KMS-11 (cell line): ENCODE measurements around the gene PLA2G15.

Source experiments
- H2AFZ ChIP-seq: fragments of 200-600 bp; sonication (generic); 2 replicates; pipeline ENCODE4 v1.6.1; 2016; ENCODE audit warnings: antibody characterized with exemption, mixed run types, low read depth
- H3K27ac ChIP-seq: fragments of 200-600 bp; sonication (generic); 2 replicates; pipeline ENCODE4 v1.6.1; 2016; ENCODE audit warnings: mild to moderate bottlenecking, mixed run types
- H3K27me3 ChIP-seq: fragments of 200-600 bp; sonication (generic); 2 replicates; pipeline ENCODE4 v1.6.1; 2017; ENCODE audit warnings: mild to moderate bottlenecking, low read depth, mixed run types, moderate library complexity; ENCODE audit not compliant: insufficient read depth
- H3K36me3 ChIP-seq: fragments of 200-600 bp; sonication (generic); 2 replicates; pipeline ENCODE4 v1.6.1; 2017; ENCODE audit warnings: mild to moderate bottlenecking, mixed run types; ENCODE audit not compliant: insufficient read depth
- H3K4me1 ChIP-seq: fragments of 200-600 bp; sonication (generic); 2 replicates; pipeline ENCODE4 v1.6.1; 2016; ENCODE audit warnings: mild to moderate bottlenecking, low read depth, mixed run types; ENCODE audit not compliant: poor library complexity, severe bottlenecking
- H3K4me2 ChIP-seq: fragments of 200-600 bp; sonication (generic); 2 replicates; pipeline ENCODE4 v1.7.0; 2016; ENCODE audit warnings: mild to moderate bottlenecking, mixed run types
- H3K4me3 ChIP-seq: fragments of 200-600 bp; sonication (generic); IDR thresholded peaks from 2 replicates; pipeline ENCODE4 v1.6.1; 2017; ENCODE audit warnings: low read depth, low read length, mixed read lengths; ENCODE audit not compliant: insufficient read depth
- H3K79me2 ChIP-seq: fragments of 200-600 bp; sonication (generic); 2 replicates; pipeline ENCODE4 v1.6.1; 2016; ENCODE audit warnings: low read depth, mixed run types; ENCODE audit not compliant: insufficient read depth
- H3K9ac ChIP-seq: fragments of 200-600 bp; sonication (generic); 2 replicates; pipeline ENCODE4 v1.6.1; 2016; ENCODE audit warnings: mild to moderate bottlenecking, mixed run types
- H4K20me1 ChIP-seq: fragments of 200-600 bp; sonication (generic); 2 replicates; pipeline ENCODE4 v1.6.1; 2016; ENCODE audit warnings: mild to moderate bottlenecking, mixed run types; ENCODE audit not compliant: insufficient read depth
- TF ChIP-seq, protein P1 (sequence below): fragments of 200-600 bp; sonication (generic); conservative IDR thresholded peaks from 2 replicates; pipeline ENCODE4 v1.6.1; 2017; ENCODE audit warnings: low read depth, mild to moderate bottlenecking, antibody characterized with exemption, low read length, moderate library complexity, mixed read lengths

Gene PLA2G15

DNA sequence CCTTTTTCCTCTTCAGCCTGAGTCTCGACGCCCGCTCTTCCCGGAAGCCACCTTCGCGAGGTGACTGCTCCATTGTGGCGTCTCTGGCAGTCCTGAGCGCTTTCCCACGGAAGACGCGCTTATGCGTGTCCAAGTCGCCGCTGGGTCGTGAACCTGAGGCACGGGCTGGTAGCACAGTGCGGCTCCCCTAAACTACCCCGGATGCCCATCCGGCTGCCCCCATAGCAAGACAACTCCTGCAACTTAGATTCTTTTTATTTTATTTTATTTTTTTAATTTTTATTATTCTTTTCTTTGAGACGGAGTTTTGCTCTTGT lies 7.2 kb upstream of the PLA2G15 start:
- Histone ChIP-seq H3K36me3 (no peaks in the 10 kb centered on the region), H4K20me1 (no peaks in the 10 kb centered on the region), H3K9ac (peak overlapping the region; percentile 54; the same call in 1 of the 2 replicates), H3K4me2 (peak overlapping the region; percentile 87), H3K79me2 (no peaks in the 10 kb centered on the region), H2AFZ (peak overlapping the region; percentile 38), H3K4me3 (no peak overlapping the region), H3K4me1 (peaks cover 26% of the 10 kb centered on the region), H3K27me3 (no peaks in the 10 kb centered on the region), H3K27ac (peak overlapping the region; percentile 59)
- TF ChIP-seq, protein P1, sequence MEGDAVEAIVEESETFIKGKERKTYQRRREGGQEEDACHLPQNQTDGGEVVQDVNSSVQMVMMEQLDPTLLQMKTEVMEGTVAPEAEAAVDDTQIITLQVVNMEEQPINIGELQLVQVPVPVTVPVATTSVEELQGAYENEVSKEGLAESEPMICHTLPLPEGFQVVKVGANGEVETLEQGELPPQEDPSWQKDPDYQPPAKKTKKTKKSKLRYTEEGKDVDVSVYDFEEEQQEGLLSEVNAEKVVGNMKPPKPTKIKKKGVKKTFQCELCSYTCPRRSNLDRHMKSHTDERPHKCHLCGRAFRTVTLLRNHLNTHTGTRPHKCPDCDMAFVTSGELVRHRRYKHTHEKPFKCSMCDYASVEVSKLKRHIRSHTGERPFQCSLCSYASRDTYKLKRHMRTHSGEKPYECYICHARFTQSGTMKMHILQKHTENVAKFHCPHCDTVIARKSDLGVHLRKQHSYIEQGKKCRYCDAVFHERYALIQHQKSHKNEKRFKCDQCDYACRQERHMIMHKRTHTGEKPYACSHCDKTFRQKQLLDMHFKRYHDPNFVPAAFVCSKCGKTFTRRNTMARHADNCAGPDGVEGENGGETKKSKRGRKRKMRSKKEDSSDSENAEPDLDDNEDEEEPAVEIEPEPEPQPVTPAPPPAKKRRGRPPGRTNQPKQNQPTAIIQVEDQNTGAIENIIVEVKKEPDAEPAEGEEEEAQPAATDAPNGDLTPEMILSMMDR: no peak

DNA sequence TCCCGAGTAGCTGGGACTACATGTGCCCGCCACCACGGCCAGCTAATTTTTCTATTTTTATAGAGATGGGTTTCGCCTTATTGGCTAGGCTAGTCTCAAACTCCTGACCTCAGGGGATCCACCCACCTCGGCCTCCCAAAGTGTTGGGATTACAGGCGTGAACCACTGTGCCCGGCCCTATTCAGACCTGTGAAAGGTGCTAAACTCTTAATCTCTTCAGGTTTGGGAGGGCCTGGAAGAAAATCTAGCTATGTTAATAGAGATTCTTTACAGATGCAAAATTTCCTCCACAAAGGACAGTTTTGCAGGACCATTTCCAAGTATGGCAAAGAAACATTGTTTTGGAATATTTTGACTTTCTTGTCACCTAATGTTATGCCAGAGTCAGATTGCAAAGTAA lies 3.1 kb upstream of the PLA2G15 start:
- no peak overlapping the region for H2AFZ ChIP-seq
- H3K36me3 ChIP-seq: no peaks in the 10 kb centered on the region
- H4K20me1 ChIP-seq: no peaks in the 10 kb centered on the region
- TF ChIP-seq, protein P1: no peak
- no peak overlapping the region for H3K9ac ChIP-seq
- H3K27ac ChIP-seq: no peak overlapping the region
- H3K79me2 ChIP-seq: peaks cover 18% of the 10 kb centered on the region
- H3K4me1 ChIP-seq: peaks cover 29% of the 10 kb centered on the region
- no peak overlapping the region for H3K4me2 ChIP-seq
- no peak overlapping the region for H3K4me3 ChIP-seq
- H3K27me3 ChIP-seq: no peaks in the 10 kb centered on the region

DNA sequence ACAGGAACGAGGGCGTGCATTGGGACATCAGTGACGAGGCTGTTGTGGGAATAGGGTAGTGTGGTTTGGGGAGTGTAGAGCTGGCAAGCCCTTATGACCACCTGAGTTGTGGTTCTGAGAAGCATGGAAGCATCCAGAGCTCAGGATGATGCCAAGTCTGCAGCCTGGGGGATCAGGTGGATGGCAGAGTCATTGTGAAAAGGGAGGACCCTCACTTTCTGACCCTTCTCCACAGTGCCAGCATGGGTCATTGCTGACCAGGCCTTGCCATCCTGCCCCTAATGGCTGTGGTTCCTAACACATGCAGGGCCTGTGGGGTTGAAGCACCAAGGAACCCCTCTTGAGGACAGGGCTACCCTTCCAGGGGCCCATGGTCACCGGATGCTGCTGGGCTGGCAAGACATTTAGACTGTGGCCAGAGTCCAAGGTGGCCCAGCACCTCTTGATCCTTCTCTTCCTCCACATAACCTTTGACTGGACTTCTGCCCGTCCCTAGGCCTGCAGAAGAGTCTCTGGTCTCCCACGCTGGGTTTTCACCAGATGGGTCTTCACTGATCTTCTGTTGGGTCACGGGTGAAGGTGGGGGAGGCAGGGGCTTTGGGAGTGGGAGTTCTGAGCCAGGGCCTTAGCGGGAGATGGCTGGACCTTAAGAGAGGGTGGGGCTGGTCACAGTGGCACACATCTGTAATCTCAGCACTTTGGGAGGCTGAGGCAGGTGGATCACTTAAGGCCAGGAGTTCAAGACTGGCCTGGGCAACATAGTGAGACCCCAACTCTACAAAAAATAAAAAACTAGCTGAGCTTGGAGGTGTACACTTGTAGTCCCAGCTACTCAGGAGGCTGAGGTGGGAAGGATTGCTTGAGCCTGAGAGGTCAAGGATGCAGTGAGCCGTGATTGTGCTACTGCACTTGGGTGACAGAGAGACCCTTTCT lies 2.0 kb upstream of the PLA2G15 start:
- Histone ChIP-seq H3K4me1 (peaks cover 33% of the 10 kb centered on the region), H3K9ac (no peak overlapping the region), H3K36me3 (no peaks in the 10 kb centered on the region), H3K27me3 (no peaks in the 10 kb centered on the region), H3K4me3 (no peak overlapping the region), H3K4me2 (no peak overlapping the region), H4K20me1 (no peaks in the 10 kb centered on the region), H2AFZ (no peak overlapping the region), H3K27ac (no peak overlapping the region), H3K79me2 (peaks cover 29% of the 10 kb centered on the region)
- TF ChIP-seq, protein P1: no peak

DNA sequence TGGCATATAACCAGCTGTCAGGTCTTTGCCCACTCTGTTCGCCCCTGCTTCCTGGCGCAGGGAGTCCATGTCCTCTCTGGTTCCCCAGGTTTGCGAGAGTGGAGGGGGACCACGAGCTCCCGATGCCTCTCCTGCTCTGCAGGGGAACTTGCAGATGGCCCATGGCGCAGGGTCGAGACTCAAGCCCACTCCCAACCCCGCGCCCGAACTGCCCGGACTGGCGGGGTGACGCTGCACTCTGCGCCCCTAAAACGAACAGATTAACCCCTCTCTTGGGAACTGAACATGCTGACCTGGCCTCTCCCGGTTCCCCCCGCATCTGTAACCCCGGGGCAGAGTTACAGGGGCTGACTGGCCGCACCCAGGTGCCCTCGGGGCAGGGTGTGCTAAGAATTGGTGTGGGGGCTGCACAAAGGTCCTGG lies 681 bp upstream of the PLA2G15 start:
- H3K36me3 ChIP-seq: no peaks in the 10 kb centered on the region
- TF ChIP-seq, protein P1: no peak
- H3K79me2 ChIP-seq: peaks cover 42% of the 10 kb centered on the region
- peaks cover 38% of the 10 kb centered on the region for H3K4me1 ChIP-seq
- no peaks in the 10 kb centered on the region for H4K20me1 ChIP-seq
- H3K9ac ChIP-seq: peak overlapping the region; percentile 49; the same call in 1 of the 2 replicates
- H3K27ac ChIP-seq: no peak overlapping the region
- peak overlapping the region; percentile 93 for H2AFZ ChIP-seq
- no peak overlapping the region for H3K4me3 ChIP-seq
- no peaks in the 10 kb centered on the region for H3K27me3 ChIP-seq
- peak overlapping the region; percentile 92 for H3K4me2 ChIP-seq
